GM21515 (cell line): Measurements from ENCODE around the gene ZNF556.
"Not testable (repeated sequence)": the region's sequence is repeated elsewhere in the genome, so short reads cannot be mapped to it uniquely, and the experiment has no call there.

Source experiments
- ATAC-seq: cut with Tn5 transposase; IDR thresholded peaks from one replicate; pipeline ENCODE4 v1.9.1; 2021; ENCODE audit not compliant: unreplicated experiment

The ZNF556 gene

GRCh38 chr19:2853015-2853606, 14.0 kb upstream of the ZNF556 start:
- no peak for ATAC-seq

- ATAC-seq, result no peak
Measured at GRCh38 chr19:2854849-2855248, 12.3 kb upstream of the ZNF556 start.

- ATAC-seq, result no peak
Measured at GRCh38 chr19:2856457-2857050, 10.6 kb upstream of the ZNF556 start.

- ATAC-seq, result no peak
Measured at GRCh38 chr19:2858864-2859263, 8.3 kb upstream of the ZNF556 start.

GRCh38 chr19:2863816-2864215, 3.3 kb upstream of the ZNF556 start:
- no peak for ATAC-seq

- ATAC-seq, result no peak
Measured at GRCh38 chr19:2865334-2866100, 1.6 kb upstream of the ZNF556 start.

GRCh38 chr19:2866495-2867024, 575 bp upstream of the ZNF556 start:
- ATAC-seq, result no peak

- no peak for ATAC-seq
Measured at GRCh38 chr19:2869618-2870017, 2.5 kb downstream of the ZNF556 start.

GRCh38 chr19:2872175-2872574, 5.0 kb downstream of the ZNF556 start:
- ATAC-seq, result not testable (repeated sequence)

- ATAC-seq, result no peak
Measured at GRCh38 chr19:2877398-2878331, 10.5 kb downstream of the ZNF556 start.

- no peak for ATAC-seq
Measured at GRCh38 chr19:2883686-2884439, 16.7 kb downstream of the ZNF556 start.

GRCh38 chr19:2885736-2886135, 18.6 kb downstream of the ZNF556 start:
- ATAC-seq, result no peak

- ATAC-seq, result no peak
Measured at GRCh38 chr19:2887391-2887914, 20.3 kb downstream of the ZNF556 start.

GRCh38 chr19:2888731-2889224, 21.6 kb downstream of the ZNF556 start:
- ATAC-seq, result no peak

GRCh38 chr19:2890531-2890930, 23.4 kb downstream of the ZNF556 start:
- not testable (repeated sequence) for ATAC-seq

GRCh38 chr19:2896694-2897093, 29.6 kb downstream of the ZNF556 start:
- no peak for ATAC-seq

- peak; percentile 87 for ATAC-seq
Measured at GRCh38 chr19:2900296-2901252, 33.4 kb downstream of the ZNF556 start, which contains the start of gene ZNF57. Gene ZNF57, plus strand, starts transcription at chr19:2900928. Its CDS starts 118 bp downstream, at chr19:2901046.

GRCh38 chr19:2902590-2903218, 35.6 kb downstream of the ZNF556 start:
- no peak for ATAC-seq
